GM12892 (cell line): ENCODE measurements around the gene ZMYND19.

Source experiments
- POLR2A ChIP-seq: IDR thresholded peaks from 2 replicates; pipeline ENCODE4 v1.6.1; 2011; ENCODE audit warnings: low read depth, low read length, control low read depth
- POLR2AphosphoS5 ChIP-seq: IDR thresholded peaks from 2 replicates; pipeline ENCODE4 v1.6.1; 2011; ENCODE audit warnings: low read depth, low read length, control low read depth
- TAF1 ChIP-seq: IDR thresholded peaks from 2 replicates; pipeline ENCODE4 v1.6.1; 2011; ENCODE audit warnings: low read depth, mild to moderate bottlenecking, control low read depth, low read length, borderline replicate concordance

DNA sequence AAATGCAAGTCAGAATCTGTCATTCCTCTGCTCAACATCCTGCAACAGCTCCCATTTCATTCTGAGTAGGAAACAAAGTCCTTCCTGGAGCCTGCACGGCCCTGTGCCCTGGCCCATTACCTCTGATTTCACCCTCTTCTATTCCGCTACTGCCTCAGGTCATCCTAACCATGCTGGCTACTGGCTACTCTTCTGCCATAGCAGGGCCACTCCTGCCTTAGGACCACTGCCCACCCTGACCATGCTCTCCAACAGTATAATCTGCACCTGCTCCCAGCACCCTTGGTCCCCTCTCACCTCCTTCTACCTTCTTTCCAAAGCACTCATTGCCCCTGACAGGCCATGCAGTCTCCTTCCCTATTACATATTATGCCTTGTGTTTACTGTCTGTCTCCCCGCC is 19.7 kb downstream of the ZMYND19 start:
- TF ChIP-seq POLR2A (no peak), POLR2AphosphoS5 (no peak), TAF1 (no peak)
